PC-9 (cell line): Measurements from ENCODE around the gene XRCC5. TPM values are rescaled to one million over a fixed set of nuclear protein-coding genes. Genes with fewer than 3 reads are reported as not detected.

ENCODE experiments used
- BruUV-seq: library from RNA; stranded (reverse); fragments of 400-500 nt; replicated peaks from 2 replicates; lab custom pipeline; 2021; lab: Mats Ljungman, UMichigan
- CTCF ChIA-PET: fragments of 300-600 bp; sonication (Branson Sonifier 250); formaldehyde crosslinking; loops from one replicate; lab custom pipeline; 2022; ENCODE audit warnings: antibody characterized with exemption; lab: Charles Lee
- POLR2A ChIA-PET: fragments of 300-600 bp; sonication (Branson Sonifier 250); formaldehyde crosslinking; loops from one replicate; lab custom pipeline; 2022; ENCODE audit warnings: antibody characterized with exemption; ENCODE audit not compliant: unreplicated experiment; lab: Charles Lee
- DNase-seq, 2 experiments: peaks; one replicate each; pipeline versions ENCODE4 v3.0.0 to v3.0.0-alpha.2; 2015 to 2022; ENCODE audit warnings: mixed read lengths in 1 of 2
- H2AFZ ChIP-seq: fragments of 200-600 bp; sonication (generic); 2 replicates; pipeline ENCODE4 v1.8.1; 2017; ENCODE audit warnings: antibody characterized with exemption
- H3F3A ChIP-seq: fragments of 200-600 bp; sonication (generic); 2 replicates; pipeline ENCODE4 v1.8.1; 2017; ENCODE audit warnings: antibody characterized with exemption, mild to moderate bottlenecking, low read depth; ENCODE audit not compliant: insufficient read depth
- H3K27ac ChIP-seq: fragments of 200-600 bp; sonication (generic); 2 replicates; pipeline ENCODE4 v1.6.1; 2016; ENCODE audit warnings: mixed run types
- H3K27me3 ChIP-seq: fragments of 200-600 bp; sonication (generic); 2 replicates; pipeline ENCODE4 v1.6.1; 2016; ENCODE audit warnings: low read depth, mixed run types; ENCODE audit not compliant: insufficient read depth
- H3K36me3 ChIP-seq: fragments of 200-600 bp; sonication (generic); 2 replicates; pipeline ENCODE4 v1.6.1; 2016; ENCODE audit warnings: low read depth, mixed run types
- H3K4me1 ChIP-seq: fragments of 200-600 bp; sonication (generic); replicated peaks from 2 replicates; pipeline ENCODE4 v1.6.1; 2016; ENCODE audit warnings: mixed run types; ENCODE audit not compliant: insufficient read depth
- H3K4me2 ChIP-seq: fragments of 200-600 bp; sonication (generic); 2 replicates; pipeline ENCODE4 v1.6.1; 2017; ENCODE audit warnings: mixed run types
- H3K4me3 ChIP-seq: fragments of 200-600 bp; sonication (generic); 2 replicates; pipeline ENCODE4 v1.6.1; 2016; ENCODE audit warnings: mixed run types
- H3K79me2 ChIP-seq: fragments of 200-600 bp; sonication (generic); 2 replicates; pipeline ENCODE4 v1.6.1; 2017; ENCODE audit warnings: low read depth, mixed run types
- H3K9me2 ChIP-seq: fragments of 200-600 bp; sonication (generic); 2 replicates; pipeline ENCODE4 v1.8.1; 2017; ENCODE audit warnings: mild to moderate bottlenecking; ENCODE audit not compliant: insufficient read depth
- H3K9me3 ChIP-seq: fragments of 200-600 bp; sonication (generic); 2 replicates; pipeline ENCODE4 v1.8.1; 2016; ENCODE audit warnings: low read depth; ENCODE audit not compliant: insufficient read depth
- H4K20me1 ChIP-seq: fragments of 200-600 bp; sonication (generic); 2 replicates; pipeline ENCODE4 v1.8.1; 2017; ENCODE audit not compliant: insufficient read depth
- CTCF ChIP-seq: fragments of 200-600 bp; sonication (generic); conservative IDR thresholded peaks from 2 replicates; pipeline ENCODE4 v1.6.1; 2017; ENCODE audit warnings: mixed run types, antibody characterized with exemption, mild to moderate bottlenecking, moderate library complexity
- EZH2 ChIP-seq: fragments of 200-600 bp; sonication (generic); IDR thresholded peaks from 2 replicates; pipeline ENCODE4 v1.8.0; 2017; ENCODE audit warnings: antibody characterized with exemption, low read depth
- intact Hi-C: fragments of 100-400 bp; cut with micrococcal nuclease; formaldehyde crosslinking; loops from one replicate; pipeline ENCODE4 v1.10.0; 2022; ENCODE audit not compliant: unreplicated experiment
- total RNA-seq: library from RNA; stranded (reverse); gene quantifications from 2 replicates; pipeline ENCODE4 v1.2.3, GENCODE V29; 2021

XRCC5 gene
- total RNA-seq, 1 experiment from 2014 or later, result 275 TPM

GRCh38 chr2:216236486-216236885 lies 127.3 kb downstream of the XRCC5 start:
- Histone ChIP-seq H2AFZ (no peak overlapping the region), H3F3A (no peaks in the 10 kb centered on the region), H3K79me2 (no peaks in the 10 kb centered on the region), H3K4me2 (no peak overlapping the region), H3K9me2 (no peaks in the 10 kb centered on the region), H3K4me1 (no peaks in the 10 kb centered on the region), H3K4me3 (no peak overlapping the region), H4K20me1 (no peaks in the 10 kb centered on the region), H3K27me3 (no peaks in the 10 kb centered on the region), H3K27ac (no peak overlapping the region), H3K36me3 (no peaks in the 10 kb centered on the region), H3K9me3 (peaks cover 12% of the 10 kb centered on the region)
- ChIA-PET POLR2A (no interaction called here), CTCF (no interaction called here)
- no peak for DNase-seq
- no TSS peak for BruUV-seq
- TF ChIP-seq EZH2 (no peak), CTCF (no peak)
- intact Hi-C loops, result no loop called here

- ChIA-PET CTCF (no interaction called here), POLR2A (no interaction called here)
- no peaks in the 10 kb centered on the region for H4K20me1 ChIP-seq
- H3K36me3 ChIP-seq, result no peaks in the 10 kb centered on the region
- no peak overlapping the region for H3K4me2 ChIP-seq
- no peaks in the 10 kb centered on the region for H3K4me1 ChIP-seq
- H3K27ac ChIP-seq, result no peak overlapping the region
- H3K27me3 ChIP-seq, result no peaks in the 10 kb centered on the region
- no peaks in the 10 kb centered on the region for H3F3A ChIP-seq
- TF ChIP-seq EZH2 (no peak), CTCF (no peak)
- no peak for DNase-seq
- no peak overlapping the region for H3K4me3 ChIP-seq
- H3K9me2 ChIP-seq, result no peaks in the 10 kb centered on the region
- H3K9me3 ChIP-seq, result no peaks in the 10 kb centered on the region
- H2AFZ ChIP-seq, result no peak overlapping the region
- H3K79me2 ChIP-seq, result no peaks in the 10 kb centered on the region
- intact Hi-C loops, result no loop called here
- BruUV-seq, result no TSS peak
These were observed 133.2 kb downstream of the XRCC5 start for GRCh38 chr2:216242365-216242764.

GRCh38 chr2:216243026-216243425 lies 133.9 kb downstream of the XRCC5 start:
- ChIA-PET POLR2A (no interaction called here), CTCF (no interaction called here)
- Histone ChIP-seq H3K9me3 (no peaks in the 10 kb centered on the region), H3K4me1 (no peaks in the 10 kb centered on the region), H3F3A (no peaks in the 10 kb centered on the region), H3K79me2 (no peaks in the 10 kb centered on the region), H3K27ac (no peak overlapping the region), H4K20me1 (no peaks in the 10 kb centered on the region), H3K27me3 (no peaks in the 10 kb centered on the region), H3K9me2 (no peaks in the 10 kb centered on the region), H3K36me3 (no peaks in the 10 kb centered on the region), H3K4me3 (no peak overlapping the region), H3K4me2 (no peak overlapping the region), H2AFZ (no peak overlapping the region)
- no TSS peak for BruUV-seq
- no peak for TF ChIP-seq EZH2
- TF ChIP-seq CTCF, result no peak
- intact Hi-C loops, result no loop called here
- DNase-seq, result no peak
